HS-5 (cell line): ENCODE measurements around the gene KRT78.
"Not testable (repeated sequence)": the region's sequence is repeated elsewhere in the genome, so short reads cannot be mapped to it uniquely, and the experiment has no call there.

Experiments
- DNase-seq: peaks from one replicate; pipeline ENCODE4 v3.0.0-alpha.2; 2012; ENCODE audit warnings: low read depth

The KRT78 gene

GRCh38 chr12:52796429-52796794, 52.4 kb downstream of the KRT78 start:
- DNase-seq = no peak

DNA sequence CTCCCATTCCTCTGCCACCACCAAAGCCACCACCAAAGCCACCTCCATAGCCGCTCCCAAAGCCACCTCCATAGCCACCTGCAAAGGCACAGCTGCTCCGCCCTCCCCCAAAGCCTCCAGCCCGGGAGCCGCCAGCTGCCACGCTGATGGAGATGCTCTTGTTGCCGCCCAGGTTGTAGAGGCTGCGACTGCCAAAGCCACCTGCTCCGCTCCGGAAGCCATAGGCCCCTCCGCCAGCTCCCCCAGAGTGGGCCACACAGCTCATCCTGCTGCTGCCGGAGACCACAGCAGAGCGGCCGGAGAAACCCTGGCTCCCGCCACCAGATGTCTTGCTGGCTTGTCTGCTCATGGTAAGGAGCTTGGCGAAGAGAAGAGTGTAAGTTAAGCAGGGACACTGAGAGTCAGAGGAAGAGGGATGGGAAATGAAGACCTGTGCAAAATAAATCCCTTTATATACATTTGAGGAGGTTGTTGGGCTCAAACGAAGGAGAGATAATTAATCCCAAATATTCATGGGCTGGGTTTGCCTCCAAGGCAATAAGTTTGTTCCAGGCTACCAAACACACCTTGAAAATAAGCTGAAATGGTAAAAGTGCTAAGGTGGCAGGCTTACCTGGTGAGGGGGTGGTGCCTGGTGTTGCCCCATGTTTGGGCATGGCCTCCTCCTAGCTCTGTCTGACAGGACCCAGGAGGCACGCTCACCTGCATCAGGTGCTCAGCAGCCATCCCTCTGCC, 52.9 kb downstream of the KRT78 start, which contains the start of gene KRT3:
KRT3 (minus strand) TSS at position 424 of the 735 bp plus-strand sequence; CDS start at position 349, 75 bp downstream.
- no peak for DNase-seq

DNA sequence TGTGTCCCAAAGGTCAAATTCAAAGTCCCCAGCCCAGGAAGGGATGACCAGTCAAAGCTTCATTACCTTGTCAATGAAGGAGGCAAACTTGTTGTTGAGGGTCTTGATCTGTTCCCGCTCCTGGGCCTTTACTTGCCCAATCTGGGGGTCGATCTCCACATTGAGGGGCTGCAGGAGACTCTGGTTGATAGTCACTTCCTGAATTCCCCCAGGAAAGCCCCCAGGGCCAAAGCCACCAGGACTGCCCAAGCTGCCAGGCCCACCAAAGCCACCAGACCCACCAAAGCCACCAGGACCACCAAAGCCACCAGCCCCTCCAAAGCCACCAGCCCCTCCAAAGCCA, 53.5 kb downstream of the KRT78 start:
- DNase-seq = not testable (repeated sequence)

GRCh38 chr12:52794479-52795331, 54.1 kb downstream of the KRT78 start:
- peak; percentile 22 for DNase-seq

DNA sequence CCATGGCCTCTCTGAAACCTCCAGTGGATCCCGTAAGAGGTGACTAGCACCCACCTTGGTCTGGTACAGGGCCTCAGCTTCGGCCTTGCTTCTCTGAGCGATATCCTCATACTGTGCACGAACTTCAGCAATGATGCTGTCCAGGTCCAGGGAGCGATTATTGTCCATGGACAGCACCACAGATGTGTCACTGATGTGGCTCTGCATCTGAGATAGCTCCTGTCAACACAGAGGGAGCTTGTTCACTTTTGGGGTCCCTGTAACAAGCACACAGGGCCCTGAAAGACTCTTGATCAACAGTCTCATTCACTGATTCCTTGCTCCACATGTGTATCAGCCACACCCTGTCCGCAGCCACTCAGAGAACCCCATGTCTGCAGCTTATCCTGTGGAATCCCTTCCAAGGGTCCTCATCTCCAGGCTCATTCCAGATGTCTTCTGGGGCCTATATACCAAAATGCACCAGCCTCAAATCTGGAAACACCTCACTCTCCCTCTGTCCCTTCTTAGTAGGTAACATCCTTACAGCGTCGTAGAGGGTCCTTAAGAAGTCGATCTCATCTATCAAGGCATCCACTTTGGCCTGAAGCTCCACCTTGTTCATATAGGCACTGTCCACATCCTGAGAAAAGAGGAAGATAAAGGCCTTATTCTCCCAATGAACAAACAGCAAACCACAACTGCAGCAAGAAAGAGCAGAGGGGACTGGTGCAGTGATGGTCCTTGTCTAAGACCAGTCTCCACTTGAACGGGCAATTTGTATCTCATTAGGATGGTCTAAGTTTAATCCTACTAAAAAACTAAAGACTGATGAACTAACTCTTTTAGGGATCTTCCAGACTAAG, 56.4 kb downstream of the KRT78 start:
- DNase-seq = no peak

GRCh38 chr12:52791271-52792184, 57.3 kb downstream of the KRT78 start:
- no peak for DNase-seq

GRCh38 chr12:52790427-52791270, 58.1 kb downstream of the KRT78 start:
- DNase-seq = no peak

- no peak for DNase-seq
Measured at GRCh38 chr12:52789637-52790426, 59.0 kb downstream of the KRT78 start.

DNA sequence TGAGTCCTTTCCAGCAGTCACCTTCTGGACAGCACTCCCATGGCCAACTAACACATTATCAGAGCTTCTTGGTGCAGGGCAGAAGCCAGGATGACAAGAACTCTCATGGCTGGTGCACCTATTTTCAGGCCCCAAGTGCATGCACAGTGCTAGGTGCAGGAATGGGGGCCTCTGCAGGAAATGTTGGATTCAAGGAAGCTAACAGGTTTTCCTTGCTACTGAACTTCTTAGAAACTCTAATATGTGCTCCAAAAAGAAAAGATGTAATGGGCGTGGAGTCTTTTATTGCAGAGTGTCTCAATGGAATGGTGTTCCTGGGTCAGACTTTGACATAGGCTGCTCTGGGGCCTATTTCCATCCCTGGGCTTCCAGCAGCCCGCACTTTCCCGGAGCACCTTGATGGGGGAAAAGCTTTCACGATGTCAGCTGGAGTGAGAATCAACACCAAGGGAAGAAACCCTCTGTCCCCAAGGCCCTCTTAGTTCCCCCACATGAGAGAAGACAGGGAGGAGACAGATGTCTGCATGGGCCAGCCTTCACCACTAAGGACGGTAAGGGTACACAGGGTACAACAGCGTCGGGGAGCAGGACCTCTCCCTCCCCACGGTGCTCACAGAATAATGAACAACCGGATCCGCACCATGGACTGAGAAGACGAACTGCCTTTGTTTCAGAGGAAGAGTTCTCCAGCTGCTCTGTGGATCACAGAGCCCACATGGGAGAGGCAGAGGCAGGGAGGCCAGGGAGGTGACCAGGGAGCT, 59.7 kb downstream of the KRT78 start:
- DNase-seq = no peak

- no peak for DNase-seq
Measured at GRCh38 chr12:52788192-52788875, 60.5 kb downstream of the KRT78 start.
